ENCODE measurements around the gene PARD3B.

PARD3B gene

DNA sequence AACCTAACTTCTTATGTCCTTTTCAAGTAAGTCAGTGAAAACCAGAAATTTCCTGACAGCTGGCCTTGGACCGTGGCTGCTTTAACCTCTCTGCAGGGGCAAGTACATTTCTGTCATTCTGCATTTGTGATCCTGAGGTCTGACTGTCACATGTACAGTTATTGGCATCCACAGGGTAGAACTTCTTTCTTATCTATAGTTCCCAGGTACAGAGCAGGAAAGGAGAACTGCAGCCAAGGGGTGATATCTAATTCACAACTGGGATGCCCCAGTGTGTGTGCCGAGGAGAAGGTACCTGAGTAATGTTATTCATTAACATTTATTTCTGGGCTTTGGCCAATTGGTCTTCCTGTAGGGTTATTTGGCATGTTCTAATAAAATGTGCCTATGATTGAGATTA lies 468.9 kb downstream of the PARD3B start:
- Histone ChIP-seq H3K36me3 (no peaks in the 10 kb centered on the region), H3K27ac (no peak overlapping the region), H3K9me3 (no peaks in the 10 kb centered on the region), H3K27me3 (no peaks in the 10 kb centered on the region), H3K4me1 (ENCODE audit: control insufficient read depth in 1 of 2, insufficient read depth in 1 of 2, low read depth in 1 of 2, low read length in 1 of 2) (no peaks in the 10 kb centered on the region), H3K4me3 (ENCODE audit: low read depth in 1 of 2, low read length in 1 of 2) (no peak overlapping the region)
- TF ChIP-seq, protein P1, sequence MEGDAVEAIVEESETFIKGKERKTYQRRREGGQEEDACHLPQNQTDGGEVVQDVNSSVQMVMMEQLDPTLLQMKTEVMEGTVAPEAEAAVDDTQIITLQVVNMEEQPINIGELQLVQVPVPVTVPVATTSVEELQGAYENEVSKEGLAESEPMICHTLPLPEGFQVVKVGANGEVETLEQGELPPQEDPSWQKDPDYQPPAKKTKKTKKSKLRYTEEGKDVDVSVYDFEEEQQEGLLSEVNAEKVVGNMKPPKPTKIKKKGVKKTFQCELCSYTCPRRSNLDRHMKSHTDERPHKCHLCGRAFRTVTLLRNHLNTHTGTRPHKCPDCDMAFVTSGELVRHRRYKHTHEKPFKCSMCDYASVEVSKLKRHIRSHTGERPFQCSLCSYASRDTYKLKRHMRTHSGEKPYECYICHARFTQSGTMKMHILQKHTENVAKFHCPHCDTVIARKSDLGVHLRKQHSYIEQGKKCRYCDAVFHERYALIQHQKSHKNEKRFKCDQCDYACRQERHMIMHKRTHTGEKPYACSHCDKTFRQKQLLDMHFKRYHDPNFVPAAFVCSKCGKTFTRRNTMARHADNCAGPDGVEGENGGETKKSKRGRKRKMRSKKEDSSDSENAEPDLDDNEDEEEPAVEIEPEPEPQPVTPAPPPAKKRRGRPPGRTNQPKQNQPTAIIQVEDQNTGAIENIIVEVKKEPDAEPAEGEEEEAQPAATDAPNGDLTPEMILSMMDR (IDR thresholded peaks at IDR 0.05) = no peak

GRCh38 chr2:205017381-205017780 lies 472.1 kb downstream of the PARD3B start:
- no peaks in the 10 kb centered on the region for H3K4me1 ChIP-seq (ENCODE audit: control insufficient read depth in 1 of 2, insufficient read depth in 1 of 2, low read depth in 1 of 2, low read length in 1 of 2)

GRCh38 chr2:205017912-205018311 lies 472.6 kb downstream of the PARD3B start:
- Histone ChIP-seq H3K4me3 (ENCODE audit: low read depth in 1 of 2, low read length in 1 of 2) (no peak overlapping the region), H3K36me3 (no peaks in the 10 kb centered on the region), H3K4me1 (ENCODE audit: control insufficient read depth in 1 of 2, insufficient read depth in 1 of 2, low read depth in 1 of 2, low read length in 1 of 2) (no peaks in the 10 kb centered on the region), H3K9me3 (no peaks in the 10 kb centered on the region), H3K27me3 (no peaks in the 10 kb centered on the region), H3K27ac (no peak overlapping the region)
- TF ChIP-seq, protein P1 (IDR thresholded peaks at IDR 0.05) = no peak

More at GRCh38 chr2:205017381-205017780, 472.1 kb downstream of the PARD3B start:
- H3K36me3 ChIP-seq = no peaks in the 10 kb centered on the region
- H3K9me3 ChIP-seq = no peaks in the 10 kb centered on the region
- H3K4me3 ChIP-seq (ENCODE audit: low read depth in 1 of 2, low read length in 1 of 2) = no peak overlapping the region
- H3K27ac ChIP-seq = no peak overlapping the region
- H3K27me3 ChIP-seq = no peaks in the 10 kb centered on the region
- TF ChIP-seq, protein P1 (IDR thresholded peaks at IDR 0.05) = no peak

DNA sequence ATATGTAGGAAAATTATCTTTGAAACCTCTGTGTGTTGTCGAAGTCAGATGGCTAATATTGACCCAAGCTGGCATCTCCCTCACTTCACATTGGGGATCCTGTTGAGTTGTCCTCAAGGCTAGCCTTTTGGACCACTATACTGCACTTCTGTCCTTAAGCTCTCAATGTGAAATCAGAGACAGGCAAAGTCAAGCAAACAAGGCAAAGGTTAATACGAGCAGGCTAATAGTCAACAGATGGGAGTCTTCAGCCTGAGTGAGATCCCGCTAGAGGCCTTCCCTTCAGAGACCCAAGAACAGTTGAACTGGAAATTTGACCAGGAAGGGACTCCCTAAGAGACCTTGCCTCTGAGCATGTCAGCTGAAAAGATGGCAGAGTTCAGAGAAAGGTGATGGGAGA lies 475.4 kb downstream of the PARD3B start:
- Histone ChIP-seq H3K27ac (no peak overlapping the region), H3K4me1 (ENCODE audit: control insufficient read depth in 1 of 2, insufficient read depth in 1 of 2, low read depth in 1 of 2, low read length in 1 of 2) (no peaks in the 10 kb centered on the region), H3K9me3 (no peaks in the 10 kb centered on the region), H3K4me3 (ENCODE audit: low read depth in 1 of 2, low read length in 1 of 2) (no peak overlapping the region), H3K36me3 (no peaks in the 10 kb centered on the region), H3K27me3 (no peaks in the 10 kb centered on the region)
- TF ChIP-seq, protein P1 (IDR thresholded peaks at IDR 0.05) = no peak

DNA sequence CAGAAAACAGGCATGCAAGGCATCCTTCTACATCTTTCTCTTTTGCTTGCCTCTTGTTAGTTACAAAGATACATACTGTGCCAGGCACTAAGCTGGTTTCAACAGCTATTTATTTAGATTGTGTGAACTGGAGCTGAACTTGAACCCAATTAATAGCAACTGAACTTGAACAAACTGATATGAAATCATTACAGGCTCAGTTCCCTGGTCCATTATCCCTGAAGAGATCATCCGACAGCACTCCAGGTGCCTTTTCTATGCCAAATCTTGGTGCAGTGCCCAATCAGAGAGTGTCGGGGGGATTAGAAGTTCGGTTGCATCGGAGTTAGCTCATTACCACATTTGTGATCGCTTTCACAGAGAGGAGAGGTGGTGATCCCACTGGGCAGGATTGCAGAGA lies 477.6 kb downstream of the PARD3B start:
- no peak overlapping the region for H3K27ac ChIP-seq
- TF ChIP-seq, protein P1 (IDR thresholded peaks at IDR 0.05) = no peak
- no peak overlapping the region for H3K4me3 ChIP-seq (ENCODE audit: low read depth in 1 of 2, low read length in 1 of 2)
- no peaks in the 10 kb centered on the region for H3K27me3 ChIP-seq
- H3K9me3 ChIP-seq = no peaks in the 10 kb centered on the region
- no peaks in the 10 kb centered on the region for H3K4me1 ChIP-seq (ENCODE audit: control insufficient read depth in 1 of 2, insufficient read depth in 1 of 2, low read depth in 1 of 2, low read length in 1 of 2)
- H3K36me3 ChIP-seq = no peaks in the 10 kb centered on the region
